Activated B cell treated with CpG ODN at 0.5 μM for 24 hours (primary cell): ENCODE results near the gene PTPRN. TPM values are rescaled to one million over a fixed set of nuclear protein-coding genes. Genes with fewer than 3 reads are reported as not detected.
A peak's percentile ranks its signal among the peaks of the same experiment; 100 is the strongest.
"Not testable (repeated sequence)": the region's sequence is repeated elsewhere in the genome, so short reads cannot be mapped to it uniquely, and the experiment has no call there.

Experiments used
- ATAC-seq: fragments of 200-7000 bp; cut with Tn5 transposase; one replicate; pipeline ENCODE4 v1.10.0; 2021; ENCODE audit warnings: low read depth, mild to moderate bottlenecking, moderate library complexity
- CTCF ChIA-PET: fragments of 350-600 bp; sonication (Branson Sonifier 250); formaldehyde crosslinking; loops from one replicate; lab custom pipeline; 2021; ENCODE audit warnings: antibody characterized with exemption; lab: Charles Lee
- POLR2A ChIA-PET: fragments of 350-600 bp; sonication (Branson Sonifier 250); formaldehyde crosslinking; loops from one replicate; lab custom pipeline; 2021; ENCODE audit warnings: antibody characterized with exemption; lab: Charles Lee
- DNase-seq: peaks from one replicate; pipeline ENCODE4 v3.0.0; 2022
- H3K27ac Mint-ChIP-seq: one replicate; pipeline ENCODE4 v1.8.0; 2020; ENCODE audit warnings: mixed read lengths
- H3K27me3 Mint-ChIP-seq: one replicate; pipeline ENCODE4 v1.8.0; 2021; ENCODE audit warnings: mixed read lengths
- H3K36me3 Mint-ChIP-seq: one replicate; pipeline ENCODE4 v1.8.0; 2021; ENCODE audit warnings: low read depth, mixed read lengths
- H3K4me1 Mint-ChIP-seq: one replicate; pipeline ENCODE4 v1.8.0; 2021; ENCODE audit warnings: mixed read lengths
- H3K4me3 Mint-ChIP-seq: one replicate; pipeline ENCODE4 v1.8.0; 2020; ENCODE audit warnings: mild to moderate bottlenecking, mixed read lengths
- H3K9me3 Mint-ChIP-seq: one replicate; pipeline ENCODE4 v1.8.0; 2020; ENCODE audit warnings: mixed read lengths
- CTCF ChIP-seq: fragments of 200-600 bp; IDR thresholded peaks from one replicate; pipeline ENCODE4 v1.8.0; 2022; ENCODE audit warnings: antibody characterized with exemption, mild to moderate bottlenecking
- intact Hi-C: fragments of 100-400 bp; cut with micrococcal nuclease; formaldehyde crosslinking; loops from one replicate; pipeline ENCODE4 v1.15.1; 2024
- total RNA-seq: library from RNA; stranded (reverse); gene quantifications from 2 replicates; pipeline ENCODE4 v1.2.3, GENCODE V29; 2022

PTPRN gene
- total RNA-seq, 1 donor from 2014 or later = not detected

GRCh38 chr2:219266886-219267285, 42.3 kb downstream of the PTPRN start:
- POLR2A ChIA-PET = no interaction called here
- ATAC-seq (no peak), DNase-seq (no peak)
- no peaks in the 10 kb centered on the region for H3K4me1 Mint-ChIP-seq
- H3K4me3 Mint-ChIP-seq = no peak overlapping the region
- H3K36me3 Mint-ChIP-seq = no peaks in the 10 kb centered on the region
- H3K27me3 Mint-ChIP-seq = no peaks in the 10 kb centered on the region
- CTCF ChIA-PET = no interaction called here
- no peak overlapping the region for H3K27ac Mint-ChIP-seq
- no peaks in the 10 kb centered on the region for H3K9me3 Mint-ChIP-seq
- intact Hi-C loops = no loop called here
- TF ChIP-seq CTCF = no peak

GRCh38 chr2:219266232-219266631, 43.0 kb downstream of the PTPRN start:
- CTCF ChIA-PET = interaction anchor here (1.2 kb wide), 1 partner anchor 11 kb away, joined by 4 read pairs; no protein-coding TSS in a partner anchor
- no peaks in the 10 kb centered on the region for H3K4me1 Mint-ChIP-seq

GRCh38 chr2:219261024-219261855, 48.0 kb downstream of the PTPRN start:
- no peak overlapping the region for H3K27ac Mint-ChIP-seq
- no peak overlapping the region for H3K4me3 Mint-ChIP-seq
- ATAC-seq = no peak
- TF ChIP-seq CTCF = no peak
- H3K9me3 Mint-ChIP-seq = no peaks in the 10 kb centered on the region
- peaks cover 3% of the 10 kb centered on the region for H3K36me3 Mint-ChIP-seq
- intact Hi-C loops = no loop called here
- H3K27me3 Mint-ChIP-seq = no peaks in the 10 kb centered on the region
- H3K4me1 Mint-ChIP-seq = no peaks in the 10 kb centered on the region
- no peak for DNase-seq
- POLR2A ChIA-PET = interaction anchor here (1.2 kb wide), 1 partner anchor 33 kb away, joined by 4 read pairs; no protein-coding TSS in a partner anchor
- CTCF ChIA-PET = interaction anchor here (1.1 to 1.5 kb wide), 2 partner anchors 16 to 42 kb away, joined by 3 to 6 read pairs; partner anchors contain the start of gene ABCB6

More at GRCh38 chr2:219266232-219266631, 43.0 kb downstream of the PTPRN start:
- Mint-ChIP-seq H3K36me3 (no peaks in the 10 kb centered on the region), H3K9me3 (no peaks in the 10 kb centered on the region), H3K4me3 (no peak overlapping the region), H3K27ac (no peak overlapping the region), H3K27me3 (no peaks in the 10 kb centered on the region)
- ATAC-seq = no peak
- no peak for DNase-seq
- POLR2A ChIA-PET = interaction anchor here (0.6 to 1.2 kb wide), 2 partner anchors 11 to 106 kb away, joined by 5 to 7 read pairs; partner anchors contain the start of gene NHEJ1
- intact Hi-C loops = no loop called here
- no peak for TF ChIP-seq CTCF

GRCh38 chr2:219258942-219259341, 50.3 kb downstream of the PTPRN start:
- H3K9me3 Mint-ChIP-seq, intact Hi-C loops, H3K4me3 Mint-ChIP-seq, DNase-seq, H3K36me3 Mint-ChIP-seq, H3K27me3 Mint-ChIP-seq, H3K27ac Mint-ChIP-seq, ATAC-seq: not testable (repeated sequence)
- POLR2A ChIA-PET = interaction anchor here (0.9 kb wide), 2 partner anchors 10 to 53 kb away, joined by 4 to 5 read pairs; partner anchors contain the start of gene ZFAND2B
- CTCF ChIA-PET = interaction anchor here (1.2 kb wide), 1 partner anchor 18 kb away, joined by 9 read pairs; no protein-coding TSS in a partner anchor
- H3K4me1 Mint-ChIP-seq = peaks cover 13% of the 10 kb centered on the region

GRCh38 chr2:219254590-219255201, 54.5 kb downstream of the PTPRN start:
- peaks cover 46% of the 10 kb centered on the region for H3K4me1 Mint-ChIP-seq
- H3K27me3 Mint-ChIP-seq = no peaks in the 10 kb centered on the region
- H3K4me3 Mint-ChIP-seq = peak overlapping the region; percentile 82
- ChIA-PET POLR2A (interaction anchor here (0.6 to 12.0 kb wide), 20 partner anchors 10 to 362 kb away, joined by 3 to 287 read pairs (median 8); partner anchors contain the start of genes ABCB6, ANKZF1, ATG9A and CNPPD1), CTCF (interaction anchor here (0.6 to 4.4 kb wide), 13 partner anchors 9 to 134 kb away, joined by 3 to 42 read pairs (median 4); partner anchors contain the start of genes ANKZF1, ATG9A, CNPPD1 and DNAJB2)
- DNase-seq (peak; percentile 24), ATAC-seq (peak; percentile 35)
- no peaks in the 10 kb centered on the region for H3K9me3 Mint-ChIP-seq
- TF ChIP-seq CTCF = no peak
- intact Hi-C loops = loop anchor here (1.0 to 5.0 kb wide), 5 partner anchors 25 to 288 kb away; partner anchors contain the start of genes CHPF, DNAJB2, NHEJ1 and TMEM198
- H3K36me3 Mint-ChIP-seq = peaks cover 37% of the 10 kb centered on the region
- peak overlapping the region; percentile 88 for H3K27ac Mint-ChIP-seq
